Subcutaneous adipose tissue (tissue), 4 donors: ENCODE data around the gene ABCC9. TPM values are rescaled to one million over a fixed set of nuclear protein-coding genes. Genes with fewer than 3 reads are reported as not detected.

ENCODE experiments used
- CTCF ChIP-seq: fragments of 450-650 bp; IDR thresholded peaks from one replicate; pipeline ENCODE4 v1.5.1; 2016; ENCODE audit warnings: low read depth, mild to moderate bottlenecking, control low read depth, antibody characterized with exemption, moderate library complexity
- total RNA-seq, 4 donors: library from RNA; depleted of rRNA; stranded (reverse); fragments of >200 nt; gene quantifications; one replicate each; pipeline ENCODE4 v1.1.0, GENCODE V29; 2016

ABCC9 gene
- 10 to 100 TPM; 42.9 to 67.3 (median 52.3) TPM for total RNA-seq

- no peak for TF ChIP-seq CTCF
Measured at GRCh38 chr12:21940549-21941505, at the start of gene ABCC9. Gene ABCC9, minus strand, starts transcription at chr12:21941426. Its CDS starts 4,752 bp downstream, at chr12:21936674.

- no peak for TF ChIP-seq CTCF
Measured at GRCh38 chr12:21989819-21990412, 48.7 kb upstream of the ABCC9 start.

- no peak for TF ChIP-seq CTCF
Measured at GRCh38 chr12:21988619-21989018, 47.4 kb upstream of the ABCC9 start.

- no peak for TF ChIP-seq CTCF
Measured at GRCh38 chr12:21987755-21988154, 46.5 kb upstream of the ABCC9 start.

GRCh38 chr12:21985155-21985554, 43.9 kb upstream of the ABCC9 start:
- TF ChIP-seq CTCF = no peak

GRCh38 chr12:21984375-21984774, 43.1 kb upstream of the ABCC9 start:
- no peak for TF ChIP-seq CTCF

GRCh38 chr12:21983095-21983494, 41.9 kb upstream of the ABCC9 start:
- no peak for TF ChIP-seq CTCF
